HG02970 (cell line): ENCODE results near the gene LPAR1.

ENCODE experiments used
- ATAC-seq: cut with Tn5 transposase; IDR thresholded peaks from one replicate; pipeline ENCODE4 v1.9.1; 2021; ENCODE audit warnings: mild to moderate bottlenecking, moderate library complexity, moderate number of reproducible peaks; ENCODE audit not compliant: unreplicated experiment, low FRiP score

Gene LPAR1

GRCh38 chr9:110926828-110927487 lies 111.3 kb downstream of the LPAR1 start:
- ATAC-seq, result no peak

DNA sequence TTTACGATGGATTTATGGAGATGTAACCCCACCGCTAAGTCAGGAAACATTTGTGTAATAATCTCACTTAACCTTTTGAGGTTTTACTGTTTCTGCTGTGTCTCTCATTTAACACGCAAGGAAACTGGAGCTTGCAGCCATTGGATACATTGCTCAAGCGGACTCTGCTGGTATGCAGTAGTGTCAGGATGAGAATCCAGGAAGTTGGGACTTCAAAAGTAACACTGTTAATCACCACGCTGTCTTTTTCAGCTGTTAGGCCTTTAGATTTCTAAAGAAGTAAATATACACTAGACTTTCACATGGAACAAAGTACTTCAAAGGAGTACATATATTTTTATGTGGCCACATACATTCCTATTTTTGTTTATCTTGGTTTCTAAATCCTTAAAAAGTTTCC lies 114.7 kb downstream of the LPAR1 start:
- ATAC-seq, result no peak

GRCh38 chr9:110922145-110922544 lies 116.1 kb downstream of the LPAR1 start:
- no peak for ATAC-seq

DNA sequence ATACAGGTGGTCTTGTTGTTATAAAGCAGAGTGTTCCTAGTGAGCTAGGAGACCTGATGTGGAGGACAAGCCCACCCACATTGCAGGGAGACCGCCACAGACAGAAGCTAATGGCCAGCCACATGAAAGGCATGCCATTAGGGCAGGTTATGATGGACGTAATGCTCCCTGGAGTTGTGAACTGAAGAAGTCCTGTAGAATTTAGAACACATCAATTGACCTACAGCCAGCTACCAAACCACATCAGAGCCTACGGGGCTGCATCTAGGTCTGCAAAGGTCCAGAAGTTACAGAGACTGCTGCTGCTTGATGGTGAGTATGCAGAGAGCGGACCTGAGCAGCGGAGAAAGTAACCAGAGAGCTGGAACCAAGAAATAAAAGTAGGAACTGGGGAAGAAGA lies 116.6 kb downstream of the LPAR1 start:
- ATAC-seq, result no peak

DNA sequence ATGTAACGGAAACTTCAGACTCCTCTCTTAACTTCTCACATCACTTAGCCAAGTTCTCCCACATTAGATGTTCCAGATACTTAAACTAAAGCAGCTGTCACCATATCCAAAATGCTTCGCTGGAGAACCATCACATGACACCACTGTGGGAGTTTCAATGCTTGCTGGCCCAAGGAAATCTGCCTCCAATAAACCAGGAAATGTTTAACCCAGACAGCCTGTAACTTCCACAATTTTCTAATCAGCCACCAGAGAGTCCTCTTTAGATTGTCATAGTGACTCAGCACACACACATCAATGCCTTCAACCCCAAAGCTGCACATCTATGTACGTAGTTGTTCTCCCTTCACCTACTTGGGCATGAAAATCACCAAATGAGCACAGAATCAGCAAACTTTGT lies 118.7 kb downstream of the LPAR1 start:
- no peak for ATAC-seq

GRCh38 chr9:110919050-110919435 lies 119.2 kb downstream of the LPAR1 start:
- ATAC-seq, result no peak

DNA sequence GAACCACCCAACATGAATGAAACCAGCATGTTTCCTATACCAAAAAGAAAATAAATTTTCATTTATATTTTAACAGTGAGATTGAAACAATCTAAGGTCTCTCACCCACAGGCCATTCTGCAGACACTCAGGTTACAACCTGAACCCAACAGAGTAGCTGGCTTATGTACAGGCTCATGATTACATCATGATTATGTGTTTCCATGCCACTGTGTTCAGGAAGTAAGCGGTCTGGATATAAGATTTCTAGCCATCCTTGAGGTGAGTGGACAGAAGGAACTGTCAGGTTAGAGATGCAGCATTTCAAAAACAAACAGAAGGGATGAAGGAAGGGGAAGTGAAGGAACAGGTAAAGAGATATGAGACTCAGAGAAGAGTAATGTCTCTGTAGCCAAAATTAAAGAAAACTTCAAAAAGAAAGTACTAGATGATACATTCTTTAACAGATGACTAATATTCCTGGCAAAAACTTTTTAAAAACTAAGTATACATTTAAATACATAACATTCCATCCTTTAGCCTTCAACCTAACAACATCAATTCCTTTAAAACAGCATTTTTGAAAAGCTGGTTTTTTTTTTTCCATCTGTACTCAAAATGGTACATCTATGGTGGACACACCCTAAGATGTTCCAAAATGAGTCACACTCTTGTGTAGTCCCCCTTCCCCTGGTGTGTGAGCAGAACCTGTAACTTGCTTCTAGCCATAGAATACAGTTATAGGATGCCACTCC lies 119.8 kb downstream of the LPAR1 start:
- no peak for ATAC-seq

DNA sequence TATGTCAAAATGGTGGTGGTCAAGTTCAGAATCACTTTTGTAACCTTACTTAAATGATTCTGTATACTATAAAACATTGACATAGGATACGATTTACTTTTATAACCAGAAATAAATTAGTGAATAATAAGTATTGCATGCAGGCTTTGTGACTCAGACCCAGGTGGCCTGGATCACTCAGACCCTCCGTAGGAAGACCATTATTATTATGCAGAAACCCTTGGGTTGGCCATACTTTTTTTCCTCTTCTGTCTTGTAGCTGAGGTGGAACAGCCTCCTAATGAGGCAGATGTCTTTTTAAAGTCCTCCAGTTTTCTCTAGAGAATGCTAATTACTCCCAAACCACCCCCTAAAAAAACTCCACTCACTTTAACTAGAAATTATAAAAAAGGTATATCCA lies 121.9 kb downstream of the LPAR1 start:
- no peak for ATAC-seq

DNA sequence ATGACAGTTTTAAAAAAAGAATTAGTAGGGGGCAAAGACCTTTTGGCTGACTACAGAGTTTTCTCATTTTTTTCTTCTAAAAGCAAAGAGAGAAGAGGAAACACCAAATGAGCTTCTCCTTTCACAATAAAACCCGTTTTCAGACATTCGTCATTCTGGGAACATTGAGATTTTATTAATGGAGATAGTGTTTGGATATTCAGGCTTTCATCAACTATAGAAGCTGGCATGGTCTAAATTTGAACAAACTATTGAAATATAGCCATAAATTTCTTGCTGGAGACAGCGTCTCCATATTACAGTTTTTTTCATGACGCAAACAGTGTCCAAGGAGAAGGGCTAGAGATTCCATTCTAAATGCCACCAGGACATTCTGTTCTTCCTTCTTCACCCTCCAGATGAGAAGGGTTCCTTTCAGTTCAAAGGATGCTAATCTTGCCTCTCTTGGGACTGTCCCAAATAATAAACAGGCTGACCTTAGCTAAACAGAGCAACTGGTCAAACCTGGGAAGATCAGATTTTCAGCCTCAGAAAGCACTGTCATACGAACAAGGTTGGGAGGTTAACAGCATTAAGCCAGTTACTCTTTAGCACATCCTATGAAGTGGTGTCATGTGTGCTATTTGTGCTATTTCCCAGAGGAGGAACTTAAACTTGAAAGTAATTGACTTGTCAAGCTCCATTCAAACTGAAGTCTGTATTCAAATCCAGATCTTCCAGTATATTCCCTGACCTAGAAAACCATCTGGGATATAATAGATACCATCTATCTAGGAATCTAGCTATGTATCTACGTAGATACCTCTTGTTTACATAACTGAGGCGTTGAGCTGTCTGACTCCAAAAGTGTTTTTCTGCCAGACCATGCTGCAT lies 125.6 kb downstream of the LPAR1 start:
- no peak for ATAC-seq

- no peak for ATAC-seq
Observed at GRCh38 chr9:110911659-110912418, 126.4 kb downstream of the LPAR1 start.

DNA sequence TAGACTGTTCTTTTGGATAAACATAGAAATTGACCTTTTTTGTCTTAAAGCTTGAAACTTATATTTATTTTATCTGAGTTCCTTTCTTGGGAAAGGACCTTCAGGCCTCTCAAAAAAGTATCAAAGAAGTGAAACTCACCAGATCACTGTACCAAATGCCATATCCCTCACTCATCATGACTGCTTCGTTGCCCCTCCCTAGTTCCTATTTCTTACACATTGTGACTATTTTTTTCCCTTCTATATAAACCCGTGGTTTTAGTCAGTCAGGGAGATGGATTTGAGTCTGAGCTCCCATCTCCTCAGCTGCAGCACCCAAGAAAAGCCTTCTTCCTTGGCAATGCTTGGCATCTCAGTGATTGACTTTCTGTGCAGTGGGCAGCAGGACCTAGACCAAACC lies 129.4 kb downstream of the LPAR1 start:
- ATAC-seq, result no peak

DNA sequence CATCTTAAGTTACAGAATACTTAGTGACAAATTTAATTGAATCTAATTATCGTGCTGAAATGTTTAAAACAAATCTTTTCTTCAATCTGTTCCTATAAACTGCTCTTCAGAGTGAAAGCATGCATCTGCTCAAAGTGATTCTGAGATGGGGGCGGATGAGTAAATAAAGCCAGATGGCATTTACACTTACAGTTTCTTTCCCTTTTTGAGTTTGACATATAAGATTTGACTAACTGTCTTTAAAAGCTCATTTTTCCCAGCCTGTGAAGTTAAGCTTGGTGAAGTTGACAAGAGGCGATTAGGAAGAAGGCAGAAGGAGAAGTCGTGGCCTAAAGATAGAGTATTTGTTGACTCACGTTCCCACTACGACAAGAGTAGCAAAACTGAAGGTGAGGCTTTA lies 137.4 kb downstream of the LPAR1 start:
- ATAC-seq, result no peak

GRCh38 chr9:110900456-110900855 lies 137.8 kb downstream of the LPAR1 start:
- ATAC-seq, result no peak

GRCh38 chr9:110898866-110899265 lies 139.4 kb downstream of the LPAR1 start:
- no peak for ATAC-seq

DNA sequence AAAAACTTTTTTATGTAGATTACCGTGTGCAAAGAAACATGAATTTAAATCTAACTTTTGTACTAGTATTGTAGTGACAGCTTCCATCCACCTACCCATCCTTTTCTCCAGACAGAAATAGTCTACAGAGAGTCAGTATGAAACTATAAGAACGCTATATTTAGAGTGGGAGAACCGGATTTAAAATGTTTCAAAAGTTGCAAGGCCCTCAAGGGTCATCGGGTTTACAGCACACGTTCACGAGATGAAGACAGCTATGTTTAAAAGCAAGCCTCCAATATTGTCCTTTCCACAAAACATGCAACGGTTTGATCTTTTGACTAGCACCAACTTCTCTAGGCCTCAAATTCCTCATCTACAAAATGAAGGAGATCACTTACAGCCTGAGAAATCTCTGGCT lies 139.9 kb downstream of the LPAR1 start:
- ATAC-seq, result no peak

DNA sequence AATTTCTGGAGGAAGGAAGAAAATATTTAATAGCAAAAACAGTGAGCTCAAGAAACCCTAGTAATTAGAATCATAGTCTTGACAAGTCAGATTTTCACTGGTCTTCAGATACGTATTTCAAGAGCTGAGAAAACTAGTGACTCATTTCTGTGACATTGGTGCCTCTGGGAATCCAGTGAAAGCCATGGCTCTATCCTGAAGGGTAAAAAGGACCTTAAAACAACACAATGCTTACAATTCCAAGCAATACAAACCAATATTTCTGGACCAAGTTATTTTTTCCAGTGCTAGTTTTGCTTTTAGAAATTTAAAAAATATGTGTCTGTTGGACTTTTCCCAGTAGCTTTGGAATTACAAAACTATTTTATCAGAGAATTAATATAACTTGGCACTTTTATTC lies 140.3 kb downstream of the LPAR1 start:
- no peak for ATAC-seq

- no peak for ATAC-seq
Observed at GRCh38 chr9:110895147-110895905, 142.9 kb downstream of the LPAR1 start.

DNA sequence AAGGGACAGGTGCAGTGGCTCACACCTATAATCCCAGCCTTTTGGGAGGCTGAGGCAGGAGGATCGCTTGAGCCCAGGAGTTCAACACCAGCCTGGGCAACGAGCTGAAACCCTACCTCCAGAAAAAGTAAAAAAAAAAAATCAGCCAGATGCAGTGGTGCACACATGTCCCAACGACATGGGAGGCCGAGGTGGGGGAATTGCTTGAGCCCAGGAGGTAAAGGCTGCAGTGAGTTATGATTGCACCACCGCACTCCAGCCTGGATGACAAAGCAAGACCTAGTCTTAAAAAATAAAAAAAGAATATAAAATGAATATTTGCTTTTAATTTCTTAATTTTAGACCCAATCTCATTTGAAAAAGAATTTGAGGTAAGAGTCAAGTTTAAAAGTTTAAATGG lies 143.5 kb downstream of the LPAR1 start:
- no peak for ATAC-seq

DNA sequence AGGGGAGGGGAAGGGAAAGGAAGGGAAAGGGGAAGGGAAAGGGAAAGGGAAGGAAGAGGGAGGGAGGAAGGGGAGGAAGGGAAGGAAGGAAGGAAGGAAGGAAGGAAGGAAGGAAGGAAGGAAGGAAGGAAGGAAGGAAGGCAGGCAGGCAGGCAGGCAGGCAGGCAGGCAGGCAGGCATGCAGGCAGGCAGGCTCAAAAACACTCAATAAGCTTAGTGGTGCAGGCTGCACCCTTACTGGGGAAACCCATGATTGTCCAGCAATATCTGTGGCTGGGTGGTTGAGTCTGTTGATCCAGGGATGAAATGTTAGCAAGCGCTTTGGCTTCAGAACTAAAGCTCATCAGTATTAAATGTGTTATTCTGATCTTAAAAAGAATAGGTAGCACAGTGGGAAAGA lies 145.6 kb downstream of the LPAR1 start:
- ATAC-seq, result no peak

DNA sequence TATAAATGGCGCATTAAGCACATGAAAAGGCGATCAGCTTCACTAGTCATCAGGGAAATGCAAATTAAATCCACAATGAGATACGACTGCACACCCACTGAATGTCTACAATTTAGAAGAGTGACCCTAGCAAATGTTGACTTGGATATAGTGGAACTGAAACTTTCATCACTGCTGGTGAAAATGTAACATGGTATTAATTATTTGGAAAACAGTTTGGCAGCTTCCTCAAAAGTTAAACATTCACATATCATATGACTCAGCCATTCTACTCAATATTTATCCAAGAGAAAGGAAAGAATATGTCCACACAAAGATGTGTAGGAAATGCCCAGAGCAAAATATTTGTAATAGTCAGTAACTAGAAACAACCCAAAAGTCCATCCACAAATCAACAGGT lies 146.5 kb downstream of the LPAR1 start:
- no peak for ATAC-seq
